Prostate gland (tissue), 2 donors: ENCODE measurements around the gene LUC7L3.

Source experiments
- POLR2A ChIP-seq: fragments of 450-650 bp; IDR thresholded peaks from one replicate; pipeline ENCODE4 v1.6.1; 2016; ENCODE audit warnings: antibody characterized with exemption, mild to moderate bottlenecking
- TF ChIP-seq, protein P1 (sequence below), 4 experiments: fragments of 200-600 bp in 2 of 4; fragments of 450-650 bp in 2 of 4; sonication (generic) in 2 of 4; IDR thresholded peaks; 1 replicate in 3 of 4; 2 replicates in 1 of 4; pipeline ENCODE4 v1.5.1; 2016 to 2019; ENCODE audit warnings: antibody characterized with exemption in 4 of 4, mild to moderate bottlenecking in 2 of 4, moderate library complexity in 2 of 4

DNA sequence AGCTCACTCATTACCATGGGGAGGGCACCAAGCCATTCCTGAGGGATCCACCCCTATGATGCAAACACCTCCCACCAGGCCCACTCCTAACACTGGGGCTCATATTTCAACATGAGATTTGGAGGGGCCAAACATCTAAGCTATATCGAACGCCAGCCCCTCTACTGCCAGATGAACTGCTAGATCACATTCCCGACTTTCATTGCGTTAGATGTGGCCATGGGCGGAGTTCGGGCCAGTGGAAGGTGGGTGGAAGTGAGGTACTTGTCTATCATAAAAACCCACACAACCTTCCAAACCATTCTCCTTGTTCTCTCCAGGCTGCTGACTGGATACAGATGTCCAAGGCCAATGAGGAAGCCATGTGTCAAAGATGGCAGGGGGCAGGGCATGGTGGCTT lies 75.0 kb downstream of the LUC7L3 start:
- TF ChIP-seq, protein P1, sequence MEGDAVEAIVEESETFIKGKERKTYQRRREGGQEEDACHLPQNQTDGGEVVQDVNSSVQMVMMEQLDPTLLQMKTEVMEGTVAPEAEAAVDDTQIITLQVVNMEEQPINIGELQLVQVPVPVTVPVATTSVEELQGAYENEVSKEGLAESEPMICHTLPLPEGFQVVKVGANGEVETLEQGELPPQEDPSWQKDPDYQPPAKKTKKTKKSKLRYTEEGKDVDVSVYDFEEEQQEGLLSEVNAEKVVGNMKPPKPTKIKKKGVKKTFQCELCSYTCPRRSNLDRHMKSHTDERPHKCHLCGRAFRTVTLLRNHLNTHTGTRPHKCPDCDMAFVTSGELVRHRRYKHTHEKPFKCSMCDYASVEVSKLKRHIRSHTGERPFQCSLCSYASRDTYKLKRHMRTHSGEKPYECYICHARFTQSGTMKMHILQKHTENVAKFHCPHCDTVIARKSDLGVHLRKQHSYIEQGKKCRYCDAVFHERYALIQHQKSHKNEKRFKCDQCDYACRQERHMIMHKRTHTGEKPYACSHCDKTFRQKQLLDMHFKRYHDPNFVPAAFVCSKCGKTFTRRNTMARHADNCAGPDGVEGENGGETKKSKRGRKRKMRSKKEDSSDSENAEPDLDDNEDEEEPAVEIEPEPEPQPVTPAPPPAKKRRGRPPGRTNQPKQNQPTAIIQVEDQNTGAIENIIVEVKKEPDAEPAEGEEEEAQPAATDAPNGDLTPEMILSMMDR (IDR thresholded peaks at IDR 0.05) = no peak
- TF ChIP-seq POLR2A = no peak
